ENCODE measurements around the gene PLAGL2.

The PLAGL2 gene

DNA sequence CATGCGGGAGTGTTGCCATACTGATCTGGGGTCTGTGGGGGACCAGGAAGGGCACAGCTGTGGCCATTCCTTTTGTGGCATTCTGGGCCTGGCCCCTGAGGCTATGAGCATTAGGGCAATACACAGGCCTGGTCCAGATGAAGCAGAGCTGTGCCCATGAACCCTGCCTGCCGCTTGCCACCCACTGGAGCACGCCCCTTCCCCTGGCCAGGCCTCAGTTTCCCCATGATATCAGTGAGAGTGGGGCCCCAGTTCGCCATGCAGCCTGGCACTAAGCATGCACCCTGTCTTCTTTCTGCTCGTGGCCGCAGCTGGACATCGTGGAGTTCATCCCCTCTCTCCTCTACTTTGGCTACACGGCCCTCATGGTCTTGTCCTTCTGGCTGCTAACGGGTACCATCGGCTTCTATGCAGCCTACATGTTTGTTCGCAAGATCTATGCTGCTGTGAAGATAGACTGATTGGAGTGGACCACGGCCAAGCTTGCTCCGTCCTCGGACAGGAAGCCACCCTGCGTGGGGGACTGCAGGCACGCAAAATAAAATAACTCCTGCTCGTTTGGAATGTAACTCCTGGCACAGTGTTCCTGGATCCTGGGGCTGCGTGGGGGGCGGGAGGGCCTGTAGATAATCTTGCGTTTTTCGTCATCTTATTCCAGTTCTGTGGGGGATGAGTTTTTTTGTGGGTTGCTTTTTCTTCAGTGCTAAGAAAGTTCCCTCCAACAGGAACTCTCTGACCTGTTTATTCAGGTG is 42.4 kb downstream of the PLAGL2 start:
- TF ChIP-seq ZNF274 (IDR thresholded peaks at IDR 0.05; ENCODE audit: low read depth, low read length): no peak

GRCh38 chr20:32163951-32164350 is 43.6 kb downstream of the PLAGL2 start:
- TF ChIP-seq ZNF274 (IDR thresholded peaks at IDR 0.05; ENCODE audit: low read depth, low read length): no peak
- H3K4me3 ChIP-seq (ENCODE audit: low read length): no peak overlapping the region

More for the DNA sequence above, 42.4 kb downstream of the PLAGL2 start:
- no peak overlapping the region for H3K4me3 ChIP-seq (ENCODE audit: low read length)

DNA sequence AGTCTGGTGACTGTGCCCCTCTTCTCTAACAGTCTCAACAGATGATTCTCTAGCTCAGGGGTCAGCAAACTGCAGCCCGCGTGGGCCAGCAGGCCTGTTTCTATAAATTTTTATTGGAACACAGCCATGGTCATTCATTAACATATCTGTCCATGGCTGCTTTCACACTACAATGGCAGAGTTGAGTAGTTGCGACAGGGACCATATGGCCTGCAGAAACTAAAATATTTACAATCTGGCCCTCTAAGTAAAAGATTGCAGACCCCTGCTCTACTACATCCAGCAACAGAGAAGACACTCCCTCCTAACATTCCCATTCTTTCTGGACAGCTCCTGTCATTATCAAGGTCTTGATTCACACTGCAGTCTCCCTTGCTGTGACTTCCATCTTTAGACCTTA is 45.2 kb downstream of the PLAGL2 start:
- TF ChIP-seq ZNF274 (IDR thresholded peaks at IDR 0.05; ENCODE audit: low read depth, low read length): no peak
- no peak overlapping the region for H3K4me3 ChIP-seq (ENCODE audit: low read length)

DNA sequence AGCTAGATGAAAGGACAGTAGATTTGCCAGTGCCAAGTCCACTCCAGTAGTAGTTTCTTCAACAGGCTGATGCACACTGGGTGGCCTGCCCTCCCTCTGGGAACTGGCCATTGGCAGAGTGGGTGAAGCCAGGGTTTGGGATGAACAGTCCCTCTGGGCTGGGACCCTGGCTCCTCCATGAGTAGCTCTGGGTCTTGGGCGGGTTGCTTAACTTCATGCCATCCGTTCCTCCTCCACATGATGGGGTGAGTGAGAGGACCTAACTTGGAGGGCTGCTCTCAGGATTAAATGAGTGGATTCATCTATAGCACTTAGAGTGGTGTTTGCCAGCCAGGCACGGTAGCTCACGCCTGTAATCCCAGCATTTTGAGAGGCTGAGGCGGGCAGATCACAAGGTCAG is 47.2 kb downstream of the PLAGL2 start:
- TF ChIP-seq ZNF274 (IDR thresholded peaks at IDR 0.05; ENCODE audit: low read depth, low read length): no peak
- no peak overlapping the region for H3K4me3 ChIP-seq (ENCODE audit: low read length)

DNA sequence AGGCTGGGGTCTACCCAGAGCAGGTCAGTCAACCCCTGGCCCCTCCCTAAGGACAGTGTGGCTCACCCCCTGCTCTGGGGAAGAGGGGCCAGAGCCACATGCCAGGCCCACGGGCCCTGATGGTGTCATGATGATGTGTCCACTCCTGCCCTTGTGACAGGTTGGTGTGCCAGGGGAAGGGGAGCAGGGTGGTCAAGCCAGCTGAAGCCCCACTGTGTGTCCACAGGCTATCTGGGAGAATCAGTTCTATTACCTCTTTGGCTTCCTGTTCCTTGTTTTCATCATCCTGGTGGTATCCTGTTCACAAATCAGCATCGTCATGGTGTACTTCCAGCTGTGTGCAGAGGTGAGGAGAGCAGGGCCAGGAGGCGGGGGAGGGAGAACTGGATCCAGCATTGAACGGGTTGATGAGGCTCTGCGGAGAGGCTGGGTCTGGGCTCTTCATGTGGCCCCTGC is 47.7 kb downstream of the PLAGL2 start:
- no peak for TF ChIP-seq ZNF274 (IDR thresholded peaks at IDR 0.05; ENCODE audit: low read depth, low read length)
- H3K4me3 ChIP-seq (ENCODE audit: low read length): no peak overlapping the region

GRCh38 chr20:32158943-32159660 is 48.4 kb downstream of the PLAGL2 start:
- no peak for TF ChIP-seq ZNF274 (IDR thresholded peaks at IDR 0.05; ENCODE audit: low read depth, low read length)
- no peak overlapping the region for H3K4me3 ChIP-seq (ENCODE audit: low read length)

DNA sequence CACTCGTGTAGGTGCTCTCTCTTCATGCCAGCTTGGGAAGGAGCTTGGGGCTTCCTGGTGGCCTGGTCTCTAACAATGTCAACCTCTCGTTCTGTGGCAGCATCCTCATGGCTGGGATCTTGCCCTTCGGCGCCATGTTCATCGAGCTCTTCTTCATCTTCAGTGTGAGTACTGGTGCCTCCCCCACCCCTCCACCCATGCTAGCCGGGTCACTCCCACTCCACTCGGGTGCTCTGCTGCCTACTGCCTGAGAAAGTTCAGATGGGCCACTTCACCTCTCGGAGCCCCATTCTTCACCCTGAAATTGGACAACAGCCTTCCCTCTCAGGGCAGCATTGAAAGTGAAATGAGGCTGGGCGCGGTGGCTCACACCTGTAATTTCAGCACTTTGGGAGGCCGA is 49.2 kb downstream of the PLAGL2 start:
- H3K4me3 ChIP-seq (ENCODE audit: low read length): no peak overlapping the region
- no peak for TF ChIP-seq ZNF274 (IDR thresholded peaks at IDR 0.05; ENCODE audit: low read depth, low read length)

- TF ChIP-seq ZNF274 (IDR thresholded peaks at IDR 0.05; ENCODE audit: low read depth, low read length): no peak
- no peak overlapping the region for H3K4me3 ChIP-seq (ENCODE audit: low read length)
These were observed 49.9 kb downstream of the PLAGL2 start for GRCh38 chr20:32157611-32158010.

DNA sequence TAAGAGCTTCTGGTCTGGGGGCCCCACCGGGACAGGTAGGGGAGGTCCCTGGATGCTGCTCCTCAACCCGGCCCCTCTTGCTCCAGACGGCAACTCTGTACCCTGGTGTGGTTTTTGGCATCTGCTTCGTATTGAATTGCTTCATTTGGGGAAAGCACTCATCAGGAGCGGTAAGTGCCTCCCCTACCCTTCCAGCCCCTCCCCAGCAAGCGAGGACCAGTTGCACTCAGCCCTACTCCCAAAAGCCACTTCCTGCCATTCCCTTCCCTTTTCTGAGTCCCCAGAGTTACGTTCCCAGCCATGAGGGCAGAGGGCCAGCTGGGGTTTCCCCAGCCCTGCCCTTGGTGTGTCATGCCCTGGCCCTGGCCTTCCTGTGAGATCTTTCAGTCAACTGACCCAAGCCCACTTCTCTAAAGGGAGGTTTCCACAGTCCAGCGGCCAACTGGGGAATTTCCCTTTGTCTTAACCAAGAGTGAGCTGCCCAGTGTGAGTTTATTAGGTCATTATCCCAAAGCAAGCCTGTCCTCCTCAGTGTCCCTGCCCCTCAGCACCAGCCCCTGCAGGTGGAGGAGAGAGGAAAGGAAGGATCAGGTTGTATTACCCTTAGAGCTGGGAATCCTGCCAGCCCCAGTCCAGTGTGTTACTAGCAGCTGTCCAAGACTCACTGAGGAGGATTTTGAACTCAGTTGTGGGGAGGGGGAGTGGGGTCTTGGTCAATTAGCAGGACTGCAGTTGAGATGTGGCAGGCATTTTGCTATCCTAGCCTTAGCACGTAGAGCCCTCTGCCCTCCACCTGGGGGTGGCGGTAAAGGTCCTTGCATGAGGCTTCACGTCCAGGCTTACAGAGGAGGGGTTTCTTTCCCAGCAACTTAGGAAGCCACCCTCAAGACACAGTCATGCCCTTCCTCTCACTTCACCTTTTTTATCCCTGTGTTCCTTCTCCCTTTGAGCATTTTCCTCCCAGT is 52.2 kb downstream of the PLAGL2 start:
- H3K4me3 ChIP-seq (ENCODE audit: low read length): no peak overlapping the region
- no peak for TF ChIP-seq ZNF274 (IDR thresholded peaks at IDR 0.05; ENCODE audit: low read depth, low read length)

DNA sequence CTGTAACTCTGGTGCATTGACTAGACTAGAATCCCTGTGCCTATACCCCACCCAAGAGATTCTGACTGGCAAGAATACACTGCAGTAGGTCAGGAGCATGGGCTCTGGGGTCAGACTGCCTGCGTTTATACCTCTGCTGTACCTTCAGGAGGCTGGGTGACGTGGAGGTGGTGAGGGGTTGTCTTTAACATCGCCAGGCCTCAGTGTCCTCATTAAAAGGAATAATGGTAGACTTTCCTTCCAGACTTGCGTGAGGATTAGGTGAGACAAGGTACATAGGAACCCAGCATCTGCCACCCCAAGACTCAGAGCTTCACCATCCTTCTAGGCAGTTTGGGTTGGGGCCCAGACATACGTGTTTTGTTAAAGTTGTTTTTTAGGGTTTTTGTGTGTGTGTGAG is 53.8 kb downstream of the PLAGL2 start:
- H3K4me3 ChIP-seq (ENCODE audit: low read length): no peak overlapping the region
- TF ChIP-seq ZNF274 (IDR thresholded peaks at IDR 0.05; ENCODE audit: low read depth, low read length): no peak

GRCh38 chr20:32153156-32153665 is 54.3 kb downstream of the PLAGL2 start:
- no peak for TF ChIP-seq ZNF274 (IDR thresholded peaks at IDR 0.05; ENCODE audit: low read depth, low read length)
- no peak overlapping the region for H3K4me3 ChIP-seq (ENCODE audit: low read length)

DNA sequence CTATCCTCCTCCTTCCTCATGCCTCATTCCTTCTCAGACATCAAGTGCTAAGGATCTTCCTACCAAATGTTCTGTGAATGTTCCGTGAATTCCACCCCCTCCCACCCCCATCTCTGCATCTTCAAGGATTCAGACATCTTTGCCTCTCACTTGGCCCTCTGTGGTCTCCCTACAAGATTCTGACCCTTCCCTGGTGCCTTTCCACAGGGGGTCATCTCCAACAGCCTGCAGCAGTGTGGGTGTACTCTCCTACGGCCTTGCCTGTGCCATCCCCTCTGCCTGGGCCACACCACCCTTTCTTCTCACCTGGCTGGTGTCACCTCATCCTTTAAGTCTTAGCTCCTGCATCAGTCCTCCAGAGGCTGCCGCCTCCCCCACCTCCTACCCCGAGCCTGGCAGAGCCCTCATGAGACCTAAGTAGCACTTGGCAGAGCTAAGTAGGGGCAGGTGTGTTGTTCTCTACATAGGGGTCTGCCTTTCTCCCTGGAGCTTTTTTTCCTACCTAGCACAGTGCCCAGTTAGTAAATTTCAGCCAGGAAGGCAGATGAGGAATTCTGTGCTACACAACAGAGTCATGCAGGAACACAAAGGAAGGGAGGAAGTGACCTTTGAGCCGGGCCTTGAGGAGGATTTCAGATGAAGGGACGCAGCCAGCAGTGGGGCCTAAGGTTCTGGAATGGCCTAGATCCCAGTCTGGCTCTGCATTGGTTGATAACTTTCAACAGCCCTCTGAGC is 55.0 kb downstream of the PLAGL2 start:
- no peak for TF ChIP-seq ZNF274 (IDR thresholded peaks at IDR 0.05; ENCODE audit: low read depth, low read length)
- H3K4me3 ChIP-seq (ENCODE audit: low read length): no peak overlapping the region

- H3K4me3 ChIP-seq (ENCODE audit: low read length): no peak overlapping the region
- no peak for TF ChIP-seq ZNF274 (IDR thresholded peaks at IDR 0.05; ENCODE audit: low read depth, low read length)
These were observed 57.2 kb downstream of the PLAGL2 start for GRCh38 chr20:32150291-32150848.

Data from GM08714 (cell line).